MM.1S (cell line): Measurements from ENCODE around the gene SERPINA6.

Experiments used
- EZH2 ChIP-seq: fragments of 300-600 bp; sonication (generic); optimal IDR thresholded peaks from 2 replicates; pipeline ENCODE3; 2017; ENCODE audit warnings: low read depth, mild to moderate bottlenecking, antibody characterized with exemption, low read length, mixed read lengths
- EZH2phosphoT487 ChIP-seq: fragments of 300-600 bp; sonication (generic); IDR thresholded peaks from 2 replicates; pipeline ENCODE4 v1.6.1; 2018; ENCODE audit warnings: antibody characterized with exemption, low read length
- TF ChIP-seq, protein P1 (sequence below): fragments of 300-600 bp; sonication (generic); IDR thresholded peaks from 2 replicates; pipeline ENCODE4 v1.5.1; 2016; ENCODE audit warnings: antibody characterized with exemption, low read length, mixed read lengths

DNA sequence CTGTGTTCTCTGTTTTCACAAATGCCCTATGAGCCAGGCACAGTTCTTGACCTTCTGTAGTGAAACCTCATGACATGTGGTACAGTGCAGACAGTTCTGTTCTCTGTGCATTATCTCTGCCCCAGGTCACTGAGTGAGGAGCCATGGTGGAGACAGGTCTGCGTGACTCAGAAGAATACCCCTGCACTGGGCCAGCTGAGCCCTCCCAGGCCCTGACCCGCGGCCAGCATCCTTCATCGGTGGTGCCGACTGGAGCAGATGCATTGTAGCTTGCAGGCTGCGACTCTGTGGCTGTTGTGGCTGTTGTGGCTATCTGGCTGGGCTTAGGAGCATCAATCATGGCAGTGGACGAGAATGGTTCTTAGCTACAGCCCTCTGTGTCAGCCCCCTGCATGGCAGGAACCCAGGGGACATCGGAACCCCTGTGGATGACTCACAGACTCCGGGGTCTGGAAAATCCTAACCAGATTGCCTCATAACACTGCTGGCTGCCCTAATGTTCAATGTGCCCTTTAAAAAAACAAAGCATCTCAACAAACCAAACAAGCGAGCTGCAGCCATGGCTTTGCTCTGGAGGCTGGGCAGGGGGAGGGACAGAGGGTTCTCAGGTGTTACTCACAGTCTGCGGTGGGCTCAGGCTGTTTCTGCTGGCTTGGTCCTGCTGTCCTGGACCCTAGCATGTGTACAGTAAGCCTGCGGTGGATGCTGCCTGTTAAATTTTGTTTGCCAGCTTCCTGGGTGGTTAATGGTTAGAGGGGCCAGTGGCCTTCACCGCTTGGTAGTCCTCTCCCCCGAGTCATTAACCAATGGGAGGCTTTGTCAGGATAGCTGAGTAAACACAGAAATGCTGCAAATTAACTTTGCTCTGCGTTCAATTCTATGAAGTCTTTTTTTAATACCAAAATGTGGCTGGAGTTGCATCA, at the start of gene SERPINA6:
- TF ChIP-seq, protein P1, sequence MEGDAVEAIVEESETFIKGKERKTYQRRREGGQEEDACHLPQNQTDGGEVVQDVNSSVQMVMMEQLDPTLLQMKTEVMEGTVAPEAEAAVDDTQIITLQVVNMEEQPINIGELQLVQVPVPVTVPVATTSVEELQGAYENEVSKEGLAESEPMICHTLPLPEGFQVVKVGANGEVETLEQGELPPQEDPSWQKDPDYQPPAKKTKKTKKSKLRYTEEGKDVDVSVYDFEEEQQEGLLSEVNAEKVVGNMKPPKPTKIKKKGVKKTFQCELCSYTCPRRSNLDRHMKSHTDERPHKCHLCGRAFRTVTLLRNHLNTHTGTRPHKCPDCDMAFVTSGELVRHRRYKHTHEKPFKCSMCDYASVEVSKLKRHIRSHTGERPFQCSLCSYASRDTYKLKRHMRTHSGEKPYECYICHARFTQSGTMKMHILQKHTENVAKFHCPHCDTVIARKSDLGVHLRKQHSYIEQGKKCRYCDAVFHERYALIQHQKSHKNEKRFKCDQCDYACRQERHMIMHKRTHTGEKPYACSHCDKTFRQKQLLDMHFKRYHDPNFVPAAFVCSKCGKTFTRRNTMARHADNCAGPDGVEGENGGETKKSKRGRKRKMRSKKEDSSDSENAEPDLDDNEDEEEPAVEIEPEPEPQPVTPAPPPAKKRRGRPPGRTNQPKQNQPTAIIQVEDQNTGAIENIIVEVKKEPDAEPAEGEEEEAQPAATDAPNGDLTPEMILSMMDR: no peak
- TF ChIP-seq EZH2 (no peak), EZH2phosphoT487 (no peak)
